Stomach (tissue), 9 donors: ENCODE results near the gene CHD6. TPM values are rescaled to one million over a fixed set of nuclear protein-coding genes. Genes with fewer than 3 reads are reported as not detected.
A peak's percentile ranks its signal among the peaks of the same experiment; 100 is the strongest.

Source experiments
- DNase-seq, 2 donors: peaks; one replicate each; pipeline versions ENCODE4 v3.0.0 to v3.0.0-alpha.2; 2013 to 2019
- H3K27ac ChIP-seq, 5 donors: fragments of 200-600 bp in 4 of 5; sonication (generic) in 4 of 5; one replicate each; pipeline ENCODE4 v1.5.1; 2013 to 2019; ENCODE audit warnings: mild to moderate bottlenecking in 1 of 5, moderate library complexity in 1 of 5
- H3K27me3 ChIP-seq, 3 donors: fragments of 200-600 bp; sonication (generic); one replicate each; pipeline ENCODE4 v1.5.1; 2017 to 2019; ENCODE audit warnings: mixed run types in 1 of 3
- H3K36me3 ChIP-seq, 4 donors: fragments of 200-600 bp; sonication (generic); 1 replicate in 3 of 4; 2 replicates in 1 of 4; pipeline ENCODE4 v1.5.1; 2016 to 2019
- H3K4me1 ChIP-seq, 4 donors: fragments of 200-600 bp; sonication (generic); one replicate each; pipeline ENCODE4 v1.5.1; 2016 to 2019
- H3K4me3 ChIP-seq, 4 donors: fragments of 200-600 bp; sonication (generic) in 3 of 4; one replicate each; pipeline ENCODE4 v1.5.1; 2016 to 2019; ENCODE audit warnings: mild to moderate bottlenecking in 1 of 4
- H3K9me3 ChIP-seq, 4 donors: fragments of 200-600 bp; sonication (generic); one replicate each; pipeline ENCODE4 v1.5.1; 2016 to 2019
- CTCF ChIP-seq, 7 experiments: fragments of 450-650 bp in 4 of 7; fragments of 200-600 bp in 3 of 7; sonication (generic) in 3 of 7; IDR thresholded peaks; one replicate each; pipeline ENCODE4 v1.5.1; 2016 to 2019; ENCODE audit warnings: antibody characterized with exemption in 7 of 7, control low read depth in 2 of 7, mild to moderate bottlenecking in 1 of 7
- EP300 ChIP-seq: sonication (generic); formaldehyde crosslinking; IDR thresholded peaks from one replicate; pipeline ENCODE4 v1.6.1; 2017; ENCODE audit warnings: antibody characterized with exemption
- POLR2A ChIP-seq, 4 donors: fragments of 450-650 bp; IDR thresholded peaks; one replicate each; pipeline ENCODE4 v1.6.1; 2016; ENCODE audit warnings: antibody characterized with exemption in 4 of 4, control low read depth in 2 of 4, mild to moderate bottlenecking in 1 of 4, moderate library complexity in 1 of 4
- POLR2AphosphoS5 ChIP-seq, 3 donors: sonication (generic); formaldehyde crosslinking; IDR thresholded peaks; one replicate each; pipeline ENCODE4 v1.6.1; 2016; ENCODE audit warnings: antibody characterized with exemption in 3 of 3
- WGBS, 5 donors: extraction: QIAGEN DNeasy Blood & Tissue Kit in 3 of 5; methylation state at CpG; one replicate each; pipeline versions ENCODE4 v1.1.5 to v1.1.7; 2013 to 2018; 5-methylcytosine and 5-hydroxymethylcytosine counted together
- intact Hi-C: fragments of 100-400 bp; cut with DNase I; formaldehyde crosslinking; loops from one replicate; pipeline ENCODE4 v1.15.1; 2023; ENCODE audit warnings: low total_unique reads
- polyA plus RNA-seq, 3 donors: library from polyadenylated mRNA; stranded (reverse); fragments of 200-250 nt; gene quantifications; one replicate each; pipeline ENCODE4 v1.2.3, GENCODE V29; 2013
- total RNA-seq, 5 donors: library from RNA; depleted of rRNA; stranded (reverse); fragments of >200 nt; gene quantifications; one replicate each; pipeline versions ENCODE4 v1.1.0 to v1.2.3, GENCODE V29; 2014 to 2016
- donor health status: healthy with polysubstance abuse.
- donor health status: Bipolar disorder and iron deficiency.
- donor health status: healthy.

CHD6 gene
- total and polyA plus RNA-seq, 8 donors: 4.4 to 84.6 (median 47.5) TPM

DNA sequence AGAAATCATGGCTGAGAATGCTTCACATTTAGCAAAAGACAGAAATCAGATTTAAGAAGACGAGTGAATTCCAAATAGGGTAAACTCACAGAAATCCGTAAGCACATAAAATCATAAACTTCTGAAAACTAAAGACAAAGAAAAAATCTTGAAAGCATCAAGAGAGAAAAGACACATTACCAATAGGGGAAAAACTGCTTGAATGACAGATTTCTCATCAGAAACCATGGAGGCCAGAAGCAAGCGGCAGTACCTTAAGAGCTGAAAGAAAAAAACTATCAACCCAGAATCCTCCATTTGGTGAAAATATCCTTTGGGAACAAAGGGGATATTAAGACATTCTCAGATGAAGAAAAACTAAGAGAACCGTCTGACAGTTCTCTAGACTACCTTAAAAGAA lies 185.0 kb downstream of the CHD6 start:
- intact Hi-C loops: no loop called here
- no peak overlapping the region for H3K27ac ChIP-seq
- peaks cover 0 to 6% (median 0%) of the 10 kb centered on the region in 4 donors for H3K4me1 ChIP-seq
- H3K27me3 ChIP-seq: no peaks in the 10 kb centered on the region
- H3K4me3 ChIP-seq: no peak overlapping the region
- H3K9me3 ChIP-seq: no peaks in the 10 kb centered on the region
- WGBS, 5 donors: 81 to 96% (median 85%) methylated on average over 4 of the region's 4 CpGs
- no peak for TF ChIP-seq CTCF (IDR thresholded peaks at IDR 0.05)
- TF ChIP-seq EP300: no peak
- TF ChIP-seq POLR2A (IDR thresholded peaks at IDR 0.05): no peak
- no peak for TF ChIP-seq POLR2AphosphoS5 (IDR thresholded peaks at IDR 0.05)
- peaks cover 7 to 88% (median 74%) of the 10 kb centered on the region in 4 donors for H3K36me3 ChIP-seq
- DNase-seq: no peak

DNA sequence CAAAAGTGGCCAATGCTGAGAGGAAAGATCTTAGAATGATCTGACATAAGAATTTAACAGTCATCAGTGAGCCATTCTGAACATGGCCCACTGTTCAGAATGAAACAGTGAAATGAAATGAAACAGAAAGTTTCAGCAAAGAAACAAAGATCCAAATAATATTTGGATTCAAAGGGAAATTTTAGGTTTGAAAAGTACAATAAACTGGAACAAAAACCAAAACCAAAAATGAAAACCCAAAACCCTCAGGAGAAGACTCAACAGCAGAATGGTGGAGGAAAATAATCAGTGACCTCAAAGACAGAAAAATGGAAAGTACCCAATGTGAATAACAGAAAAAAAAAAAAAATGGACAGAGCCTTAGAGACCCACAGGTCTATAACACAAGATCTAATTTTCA lies 185.4 kb downstream of the CHD6 start:
- Histone ChIP-seq H3K27me3 (no peaks in the 10 kb centered on the region), H3K36me3 (peaks cover 3 to 88% (median 74%) of the 10 kb centered on the region in 4 donors), H3K4me1 (peaks cover 0 to 6% (median 0%) of the 10 kb centered on the region in 4 donors), H3K9me3 (no peaks in the 10 kb centered on the region), H3K4me3 (no peak overlapping the region), H3K27ac (no peak overlapping the region)
- intact Hi-C loops: no loop called here
- no peak for DNase-seq
- TF ChIP-seq CTCF (IDR thresholded peaks at IDR 0.05): no peak
- TF ChIP-seq POLR2AphosphoS5 (IDR thresholded peaks at IDR 0.05): no peak
- TF ChIP-seq POLR2A (IDR thresholded peaks at IDR 0.05): no peak
- no peak for TF ChIP-seq EP300

DNA sequence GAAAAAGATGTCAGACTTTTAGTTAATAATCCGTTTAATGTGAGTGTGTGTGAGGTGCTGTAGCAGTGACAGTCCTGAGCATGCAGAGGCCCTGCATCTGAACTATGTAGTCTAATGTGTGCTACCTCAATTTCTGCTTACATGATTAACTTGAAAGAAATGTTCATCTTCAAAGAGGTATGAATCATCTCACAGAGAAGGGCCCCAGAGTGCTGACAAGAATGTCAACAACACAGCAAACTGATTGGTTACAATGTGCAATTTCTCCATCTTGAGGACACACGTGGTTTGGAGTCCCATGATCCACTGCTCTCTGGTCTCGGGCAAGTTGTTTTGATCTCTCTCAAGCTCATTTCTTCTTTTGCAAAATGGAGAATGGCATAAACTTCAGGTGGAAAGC lies 189.9 kb downstream of the CHD6 start:
- Histone ChIP-seq H3K27me3 (no peaks in the 10 kb centered on the region), H3K4me3 (no peak overlapping the region), H3K4me1 (peaks cover 0 to 24% (median 0%) of the 10 kb centered on the region in 4 donors), H3K36me3 (peaks cover 6 to 88% (median 77%) of the 10 kb centered on the region in 4 donors), H3K9me3 (no peaks in the 10 kb centered on the region), H3K27ac (no peak overlapping the region)
- intact Hi-C loops: no loop called here
- DNase-seq: peak in 1 of 2 donors; percentile 23
- TF ChIP-seq CTCF (IDR thresholded peaks at IDR 0.05) (no peak), POLR2AphosphoS5 (IDR thresholded peaks at IDR 0.05) (peak in 1 of 3 donors; percentile 16)
- 60 to 75% (median 64%) methylated on average over 3 of the region's 3 CpGs for whole genome bisulfite sequencing, 5 donors

DNA sequence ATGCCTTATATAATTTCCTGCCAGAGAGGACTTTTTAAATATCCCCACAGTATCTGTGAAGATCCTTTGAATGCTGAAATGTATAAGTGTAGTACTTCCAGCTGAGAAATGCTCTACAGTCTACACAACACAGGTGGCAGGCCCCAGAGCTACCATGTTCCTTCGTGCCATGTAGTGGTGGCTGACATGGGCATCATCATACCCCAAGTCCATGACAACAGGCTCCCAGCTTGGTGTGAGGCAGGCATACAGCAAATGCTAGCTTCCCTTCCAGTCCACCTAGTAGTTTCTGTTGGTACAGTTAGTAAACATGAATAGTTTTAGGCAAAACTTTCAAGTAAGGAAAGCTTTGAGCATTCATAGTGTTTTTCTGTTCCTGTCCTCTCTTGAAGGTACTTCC lies 190.3 kb downstream of the CHD6 start:
- Histone ChIP-seq H3K9me3 (no peaks in the 10 kb centered on the region), H3K4me3 (no peak overlapping the region), H3K36me3 (peaks cover 9 to 90% (median 79%) of the 10 kb centered on the region in 4 donors), H3K4me1 (peaks cover 0 to 24% (median 0%) of the 10 kb centered on the region in 4 donors), H3K27me3 (no peaks in the 10 kb centered on the region), H3K27ac (no peak overlapping the region)
- TF ChIP-seq POLR2A (IDR thresholded peaks at IDR 0.05): no peak
- TF ChIP-seq EP300: no peak
- no peak for TF ChIP-seq CTCF (IDR thresholded peaks at IDR 0.05)
- TF ChIP-seq POLR2AphosphoS5 (IDR thresholded peaks at IDR 0.05): no peak
- no peak for DNase-seq
- intact Hi-C loops: no loop called here
- 62 to 92% (median 77%) methylated on average over 1 of the region's 1 CpG for WGBS, 5 donors
